ENCODE data around the gene AK9.

- TF ChIP-seq CTCF (IDR thresholded peaks at IDR 0.05; ENCODE audit: poor library complexity) (no peak), EZH2 (IDR thresholded peaks at IDR 0.05; ENCODE audit: borderline replicate concordance) (no peak)
These were observed 14.3 kb downstream of the AK9 start for GRCh38 chr6:109676724-109677123.

All from hepatocyte (in vitro differentiated cells).